Stimulated activated effector memory CD8-positive, alpha-beta T cell treated with anti-CD3 and anti-CD28 coated beads, Interleukin-12 subunit alpha, Interleukin-12 subunit beta, amount 100 ng/mL, for 72 hours (primary cell): ENCODE measurements around the gene KDM8.

ENCODE experiments used
- ATAC-seq: fragments of 150-1000 bp; cut with Tn5 transposase; 2 replicates; pipeline ENCODE4 v1.10.0; 2021
- DNase-seq, 2 donors: peaks; one replicate each; pipeline ENCODE4 v3.0.0; 2021 to 2022; ENCODE audit warnings: low spot score in 2 of 2
- H3K27ac Mint-ChIP-seq: one replicate; pipeline ENCODE4 v1.8.0; 2022; ENCODE audit warnings: mild to moderate bottlenecking, mixed read lengths
- H3K36me3 Mint-ChIP-seq: one replicate; pipeline ENCODE4 v1.8.0; 2022; ENCODE audit warnings: mild to moderate bottlenecking, mixed read lengths
- H3K4me1 Mint-ChIP-seq: one replicate; pipeline ENCODE4 v1.8.0; 2022; ENCODE audit warnings: mixed read lengths
- H3K4me3 Mint-ChIP-seq: one replicate; pipeline ENCODE4 v1.8.0; 2022; ENCODE audit warnings: mild to moderate bottlenecking, mixed read lengths
- H3K9me3 Mint-ChIP-seq: one replicate; pipeline ENCODE4 v1.8.0; 2022; ENCODE audit warnings: mixed read lengths

The KDM8 gene

GRCh38 chr16:27203507-27204311, at the start of gene KDM8:
Gene KDM8 (plus strand): TSS chr16:27203526. CDS start chr16:27210124, 6,598 bp downstream.
- Mint-ChIP-seq H3K4me1 (peaks cover 47% of the 10 kb centered on the region), H3K9me3 (no peaks in the 10 kb centered on the region), H3K27ac (peak within 1 kb of the TSS; percentile 98), H3K36me3 (peaks cover 16% of the 10 kb centered on the region), H3K4me3 (peak within 1 kb of the TSS; percentile 91)
- DNase-seq (peak; percentile 96 to 100), ATAC-seq (peak; percentile 89)

- peaks cover 8% of the 10 kb centered on the region for H3K4me1 Mint-ChIP-seq
- no peak overlapping the region for H3K27ac Mint-ChIP-seq
- H3K4me3 Mint-ChIP-seq = no peak overlapping the region
- DNase-seq = peak; percentile 58 to 84
- no peaks in the 10 kb centered on the region for H3K36me3 Mint-ChIP-seq
- peak; percentile 61 for ATAC-seq
- no peaks in the 10 kb centered on the region for H3K9me3 Mint-ChIP-seq
Measured at GRCh38 chr16:27154705-27155521, 48.4 kb upstream of the KDM8 start.

GRCh38 chr16:27156579-27156978, 46.7 kb upstream of the KDM8 start:
- DNase-seq (no peak), ATAC-seq (no peak)
- Mint-ChIP-seq H3K4me3 (no peak overlapping the region), H3K36me3 (no peaks in the 10 kb centered on the region), H3K27ac (no peak overlapping the region), H3K4me1 (peaks cover 8% of the 10 kb centered on the region), H3K9me3 (no peaks in the 10 kb centered on the region)

- DNase-seq (no peak), ATAC-seq (no peak)
- Mint-ChIP-seq H3K27ac (no peak overlapping the region), H3K9me3 (peaks cover 3% of the 10 kb centered on the region), H3K4me3 (no peak overlapping the region), H3K4me1 (no peaks in the 10 kb centered on the region), H3K36me3 (no peaks in the 10 kb centered on the region)
Measured at GRCh38 chr16:27161398-27161797, 41.9 kb upstream of the KDM8 start.

GRCh38 chr16:27164352-27164751, 39.0 kb upstream of the KDM8 start:
- no peak for DNase-seq
- Mint-ChIP-seq H3K9me3 (peaks cover 3% of the 10 kb centered on the region), H3K27ac (no peak overlapping the region), H3K4me3 (no peak overlapping the region), H3K4me1 (peaks cover 16% of the 10 kb centered on the region), H3K36me3 (no peaks in the 10 kb centered on the region)
- no peak for ATAC-seq

- Mint-ChIP-seq H3K27ac (no peak overlapping the region), H3K4me3 (no peak overlapping the region), H3K4me1 (peaks cover 28% of the 10 kb centered on the region), H3K36me3 (no peaks in the 10 kb centered on the region), H3K9me3 (peaks cover 3% of the 10 kb centered on the region)
- ATAC-seq = no peak
- DNase-seq = no peak
Measured at GRCh38 chr16:27165576-27165975, 37.8 kb upstream of the KDM8 start.

GRCh38 chr16:27168790-27169189, 34.5 kb upstream of the KDM8 start:
- Mint-ChIP-seq H3K27ac (no peak overlapping the region), H3K4me1 (peaks cover 57% of the 10 kb centered on the region), H3K36me3 (peaks cover 10% of the 10 kb centered on the region), H3K9me3 (no peaks in the 10 kb centered on the region), H3K4me3 (no peak overlapping the region)
- DNase-seq = no peak
- ATAC-seq = no peak

- peak; percentile 26 to 75 for DNase-seq
- H3K4me3 Mint-ChIP-seq = peak overlapping the region; percentile 1
- no peaks in the 10 kb centered on the region for H3K9me3 Mint-ChIP-seq
- no peak overlapping the region for H3K27ac Mint-ChIP-seq
- H3K36me3 Mint-ChIP-seq = peaks cover 10% of the 10 kb centered on the region
- ATAC-seq = peak; percentile 91
- peaks cover 63% of the 10 kb centered on the region for H3K4me1 Mint-ChIP-seq
Measured at GRCh38 chr16:27169511-27170071, 33.7 kb upstream of the KDM8 start.

- Mint-ChIP-seq H3K9me3 (no peaks in the 10 kb centered on the region), H3K4me3 (no peak overlapping the region), H3K4me1 (peaks cover 63% of the 10 kb centered on the region), H3K27ac (no peak overlapping the region), H3K36me3 (peaks cover 10% of the 10 kb centered on the region)
- ATAC-seq (no peak), DNase-seq (no peak)
Measured at GRCh38 chr16:27171584-27171983, 31.7 kb upstream of the KDM8 start.

- DNase-seq (no peak), ATAC-seq (peak; percentile 55)
- H3K4me3 Mint-ChIP-seq = no peak overlapping the region
- H3K27ac Mint-ChIP-seq = peak overlapping the region; percentile 72
- peaks cover 10% of the 10 kb centered on the region for H3K36me3 Mint-ChIP-seq
- no peaks in the 10 kb centered on the region for H3K9me3 Mint-ChIP-seq
- H3K4me1 Mint-ChIP-seq = peaks cover 64% of the 10 kb centered on the region
Measured at GRCh38 chr16:27174007-27174406, 29.3 kb upstream of the KDM8 start.

- Mint-ChIP-seq H3K9me3 (no peaks in the 10 kb centered on the region), H3K4me1 (peaks cover 64% of the 10 kb centered on the region), H3K4me3 (no peak overlapping the region), H3K36me3 (peaks cover 10% of the 10 kb centered on the region), H3K27ac (no peak overlapping the region)
- DNase-seq (no peak), ATAC-seq (no peak)
Measured at GRCh38 chr16:27174798-27175197, 28.5 kb upstream of the KDM8 start.

- DNase-seq (no peak), ATAC-seq (no peak)
- H3K27ac Mint-ChIP-seq = peak overlapping the region; percentile 76
- peaks cover 10% of the 10 kb centered on the region for H3K36me3 Mint-ChIP-seq
- no peak overlapping the region for H3K4me3 Mint-ChIP-seq
- H3K9me3 Mint-ChIP-seq = no peaks in the 10 kb centered on the region
- peaks cover 56% of the 10 kb centered on the region for H3K4me1 Mint-ChIP-seq
Measured at GRCh38 chr16:27175888-27176287, 27.4 kb upstream of the KDM8 start.

GRCh38 chr16:27177031-27177774, 26.1 kb upstream of the KDM8 start:
- DNase-seq (no peak), ATAC-seq (peak; percentile 29)
- no peaks in the 10 kb centered on the region for H3K9me3 Mint-ChIP-seq
- H3K4me1 Mint-ChIP-seq = peaks cover 44% of the 10 kb centered on the region
- peaks cover 2% of the 10 kb centered on the region for H3K36me3 Mint-ChIP-seq
- peak overlapping the region; percentile 76 for H3K27ac Mint-ChIP-seq
- no peak overlapping the region for H3K4me3 Mint-ChIP-seq

- H3K27ac Mint-ChIP-seq = peak overlapping the region; percentile 3
- H3K36me3 Mint-ChIP-seq = no peaks in the 10 kb centered on the region
- DNase-seq (peak; percentile 87 to 94), ATAC-seq (peak; percentile 93)
- H3K4me3 Mint-ChIP-seq = no peak overlapping the region
- H3K4me1 Mint-ChIP-seq = peaks cover 23% of the 10 kb centered on the region
- H3K9me3 Mint-ChIP-seq = no peaks in the 10 kb centered on the region
Measured at GRCh38 chr16:27179500-27180072, 23.7 kb upstream of the KDM8 start.
